Calu3 (cell line): ENCODE data around the gene CYTH4. TPM values are rescaled to one million over a fixed set of nuclear protein-coding genes. Genes with fewer than 3 reads are reported as not detected.

Source experiments
- BruUV-seq: library from RNA; stranded (reverse); fragments of 400-500 nt; replicated peaks from 2 replicates; lab custom pipeline; 2021; lab: Mats Ljungman, UMichigan
- CTCF ChIA-PET: fragments of 300-600 bp; sonication (Branson Sonifier 250); formaldehyde crosslinking; loops from one replicate; lab custom pipeline; 2022; ENCODE audit warnings: antibody characterized with exemption; lab: Charles Lee
- DNase-seq: peaks from one replicate; pipeline ENCODE4 v3.0.0; 2022
- H3K27ac Mint-ChIP-seq: one replicate; pipeline ENCODE4 v1.8.0; 2022; ENCODE audit warnings: mixed read lengths; ENCODE audit not compliant: unreplicated experiment
- H3K27me3 Mint-ChIP-seq: one replicate; pipeline ENCODE4 v1.8.0; 2022; ENCODE audit warnings: mixed read lengths; ENCODE audit not compliant: unreplicated experiment
- H3K36me3 Mint-ChIP-seq: one replicate; pipeline ENCODE4 v1.8.0; 2022; ENCODE audit warnings: mild to moderate bottlenecking, moderate library complexity, mixed read lengths; ENCODE audit not compliant: insufficient read depth, unreplicated experiment
- H3K4me1 Mint-ChIP-seq: one replicate; pipeline ENCODE4 v1.8.0; 2022; ENCODE audit warnings: mild to moderate bottlenecking, low read depth, mixed read lengths; ENCODE audit not compliant: unreplicated experiment
- H3K4me3 Mint-ChIP-seq: one replicate; pipeline ENCODE4 v1.8.0; 2022; ENCODE audit warnings: mild to moderate bottlenecking, low read depth, moderate library complexity, mixed read lengths; ENCODE audit not compliant: unreplicated experiment
- H3K9me3 Mint-ChIP-seq: one replicate; pipeline ENCODE4 v1.8.0; 2022; ENCODE audit warnings: low read depth, mixed read lengths; ENCODE audit not compliant: unreplicated experiment
- intact Hi-C: fragments of 100-400 bp; cut with micrococcal nuclease; formaldehyde crosslinking; loops from one replicate; pipeline ENCODE4 v1.10.0; 2022; ENCODE audit not compliant: unreplicated experiment
- total RNA-seq: library from RNA; stranded (reverse); gene quantifications from 2 replicates; pipeline ENCODE4 v1.2.3, GENCODE V29; 2022
- TF ChIP-seq, protein P1 (sequence below): fragments of 200-600 bp; IDR thresholded peaks from one replicate; pipeline ENCODE4 v1.8.0; 2022; ENCODE audit warnings: antibody characterized with exemption; ENCODE audit not compliant: unreplicated experiment

Gene CYTH4
- total RNA-seq, 1 experiment from 2014 or later, result 0.38 TPM

DNA sequence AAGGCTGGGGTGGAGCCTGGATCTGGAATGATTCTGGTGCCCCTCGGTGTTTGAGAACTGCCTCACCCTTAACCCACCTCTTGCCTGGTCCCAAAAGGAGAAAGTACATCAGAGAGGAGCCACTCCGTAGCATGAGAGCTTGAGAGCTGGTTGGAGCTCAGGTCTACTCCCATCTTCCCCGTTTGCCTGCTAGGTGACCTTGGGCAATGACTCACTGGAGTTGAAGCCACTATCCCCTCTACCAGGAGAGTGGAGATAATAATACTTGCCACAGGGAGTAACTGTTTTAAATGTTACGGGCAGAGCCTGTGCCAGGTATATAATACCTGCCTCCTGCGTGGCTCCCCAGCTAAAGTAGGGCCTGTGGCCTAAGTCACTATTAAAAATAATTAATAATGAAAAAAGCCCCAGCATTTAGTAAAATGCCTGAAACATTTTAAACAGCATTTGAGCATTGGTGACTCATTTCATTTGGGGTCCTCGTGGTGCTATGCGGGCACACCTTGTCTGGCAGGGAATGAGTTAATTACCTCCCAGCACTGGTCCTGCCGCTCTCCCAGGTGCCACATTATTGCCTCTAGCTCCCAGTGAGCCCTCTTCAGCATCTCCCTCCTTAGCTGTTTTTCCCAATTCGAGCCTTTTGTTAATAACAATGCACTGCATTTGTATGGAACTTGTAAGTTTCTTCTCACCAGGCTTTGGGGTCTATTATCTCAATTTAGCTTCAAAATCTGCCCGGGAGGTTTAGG is 22.5 kb downstream of the CYTH4 start:
- BruUV-seq, result no TSS peak
- Mint-ChIP-seq H3K27me3 (no peaks in the 10 kb centered on the region), H3K4me1 (peaks cover 58% of the 10 kb centered on the region), H3K36me3 (peaks cover 24% of the 10 kb centered on the region), H3K9me3 (no peaks in the 10 kb centered on the region), H3K4me3 (no peak overlapping the region), H3K27ac (peak overlapping the region; percentile 38)
- CTCF ChIA-PET, result interaction anchor here (1.0 to 1.5 kb wide), 3 partner anchors 12 to 151 kb away, joined by 5 to 9 read pairs (median 5); no protein-coding TSS in a partner anchor
- TF ChIP-seq, protein P1, sequence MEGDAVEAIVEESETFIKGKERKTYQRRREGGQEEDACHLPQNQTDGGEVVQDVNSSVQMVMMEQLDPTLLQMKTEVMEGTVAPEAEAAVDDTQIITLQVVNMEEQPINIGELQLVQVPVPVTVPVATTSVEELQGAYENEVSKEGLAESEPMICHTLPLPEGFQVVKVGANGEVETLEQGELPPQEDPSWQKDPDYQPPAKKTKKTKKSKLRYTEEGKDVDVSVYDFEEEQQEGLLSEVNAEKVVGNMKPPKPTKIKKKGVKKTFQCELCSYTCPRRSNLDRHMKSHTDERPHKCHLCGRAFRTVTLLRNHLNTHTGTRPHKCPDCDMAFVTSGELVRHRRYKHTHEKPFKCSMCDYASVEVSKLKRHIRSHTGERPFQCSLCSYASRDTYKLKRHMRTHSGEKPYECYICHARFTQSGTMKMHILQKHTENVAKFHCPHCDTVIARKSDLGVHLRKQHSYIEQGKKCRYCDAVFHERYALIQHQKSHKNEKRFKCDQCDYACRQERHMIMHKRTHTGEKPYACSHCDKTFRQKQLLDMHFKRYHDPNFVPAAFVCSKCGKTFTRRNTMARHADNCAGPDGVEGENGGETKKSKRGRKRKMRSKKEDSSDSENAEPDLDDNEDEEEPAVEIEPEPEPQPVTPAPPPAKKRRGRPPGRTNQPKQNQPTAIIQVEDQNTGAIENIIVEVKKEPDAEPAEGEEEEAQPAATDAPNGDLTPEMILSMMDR, result no peak
- DNase-seq, result no peak
- intact Hi-C loops, result no loop called here

DNA sequence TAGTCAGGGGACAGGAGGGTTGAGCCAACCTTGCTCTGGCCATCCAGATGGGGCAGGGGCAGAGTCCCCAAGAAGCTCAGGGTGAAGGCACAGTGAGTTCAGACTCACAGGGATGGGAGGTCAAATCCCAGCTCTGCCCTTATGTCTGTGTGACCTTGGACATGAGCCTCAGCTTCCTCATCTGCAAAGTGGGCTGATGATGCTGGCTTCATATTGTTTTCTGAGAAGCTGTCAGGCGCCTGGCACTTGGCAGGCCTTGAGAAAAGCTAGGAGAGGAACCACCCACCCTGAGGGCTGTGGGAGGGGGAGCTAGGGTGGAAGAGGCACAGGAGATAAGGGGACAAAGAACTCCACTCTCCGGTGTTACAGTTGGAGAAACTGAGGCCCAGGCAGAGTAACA is 23.6 kb downstream of the CYTH4 start:
- peaks cover 24% of the 10 kb centered on the region for H3K36me3 Mint-ChIP-seq
- intact Hi-C loops, result no loop called here
- no peaks in the 10 kb centered on the region for H3K27me3 Mint-ChIP-seq
- TF ChIP-seq, protein P1, result no peak
- DNase-seq, result no peak
- no TSS peak for BruUV-seq
- CTCF ChIA-PET, result interaction anchor here (0.6 to 1.2 kb wide), 2 partner anchors 83 to 149 kb away, joined by 5 read pairs; no protein-coding TSS in a partner anchor
- peaks cover 65% of the 10 kb centered on the region for H3K4me1 Mint-ChIP-seq
- H3K9me3 Mint-ChIP-seq, result no peaks in the 10 kb centered on the region
- H3K27ac Mint-ChIP-seq, result peak overlapping the region; percentile 38
- H3K4me3 Mint-ChIP-seq, result no peak overlapping the region

DNA sequence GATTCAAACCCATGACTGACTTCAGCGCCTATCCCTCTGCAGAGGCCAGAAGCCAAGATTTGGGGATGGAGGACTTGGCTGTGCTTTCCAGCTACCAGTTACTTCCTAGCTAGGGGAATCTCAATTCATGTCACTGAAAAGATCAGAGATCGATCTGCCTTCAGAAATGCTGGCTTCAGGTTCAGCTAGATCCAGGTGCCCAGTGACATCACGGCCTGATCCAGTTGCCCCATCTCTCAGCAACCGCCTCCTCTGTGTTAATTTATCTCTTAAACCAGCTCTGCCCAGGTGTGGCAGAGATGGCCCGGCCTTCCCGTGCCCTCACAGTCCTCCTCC is 24.2 kb downstream of the CYTH4 start:
- H3K4me3 Mint-ChIP-seq, result peak overlapping the region; percentile 9

DNA sequence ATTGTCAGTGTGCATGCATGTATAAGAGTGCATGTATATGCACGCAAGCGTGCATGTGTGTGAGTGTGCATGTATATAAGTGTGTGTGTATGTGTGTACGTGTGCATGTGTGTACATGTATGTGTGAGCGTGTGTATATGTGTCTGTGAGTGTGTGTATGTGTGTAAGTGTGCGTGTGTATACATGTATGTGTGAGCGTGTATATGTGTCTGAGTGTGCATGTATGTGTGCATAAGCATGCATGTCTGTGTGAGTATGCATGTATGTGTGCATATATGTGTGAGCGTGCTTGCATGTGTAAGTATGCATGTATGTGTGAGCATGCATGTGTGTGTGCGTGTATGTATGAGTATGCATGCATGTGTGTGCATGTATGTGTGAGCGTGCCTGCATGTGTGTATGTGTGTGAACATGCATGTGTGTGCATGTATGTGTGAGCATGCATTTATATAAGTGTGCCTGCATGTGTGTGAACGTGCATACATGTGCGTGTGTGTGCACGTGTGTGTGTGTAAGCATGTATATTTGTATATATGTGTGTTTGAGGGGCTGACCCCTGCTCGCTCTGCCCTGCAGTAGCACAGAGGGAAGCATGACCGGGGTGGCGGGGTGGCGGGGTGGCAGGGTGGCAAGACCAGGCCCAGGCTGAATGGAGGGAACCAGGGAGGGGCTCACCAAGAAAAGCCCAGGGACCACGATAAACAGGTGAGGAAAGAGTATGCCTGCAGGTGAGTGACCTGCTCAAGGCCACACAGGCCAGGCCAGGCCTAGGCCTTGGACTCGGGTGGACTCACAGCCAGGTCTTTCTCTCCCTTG is 26.3 kb downstream of the CYTH4 start:
- Mint-ChIP-seq H3K27me3 (no peaks in the 10 kb centered on the region), H3K4me3 (peak overlapping the region; percentile 9), H3K27ac (peak overlapping the region; percentile 91), H3K9me3 (no peaks in the 10 kb centered on the region), H3K4me1 (peaks cover 62% of the 10 kb centered on the region), H3K36me3 (peaks cover 28% of the 10 kb centered on the region)
- no peak for DNase-seq
- TF ChIP-seq, protein P1, result no peak
- CTCF ChIA-PET, result no interaction called here
- intact Hi-C loops, result no loop called here
- BruUV-seq, result no TSS peak

More for the DNA sequence above, 24.2 kb downstream of the CYTH4 start:
- Mint-ChIP-seq H3K9me3 (no peaks in the 10 kb centered on the region), H3K27me3 (no peaks in the 10 kb centered on the region), H3K4me1 (peaks cover 65% of the 10 kb centered on the region), H3K36me3 (peaks cover 24% of the 10 kb centered on the region), H3K27ac (peak overlapping the region; percentile 91)
- no TSS peak for BruUV-seq
- CTCF ChIA-PET, result interaction anchor here (0.6 kb wide), 1 partner anchor 287 kb away, joined by 3 read pairs; the partner anchor contains the start of genes MPST and TST
- TF ChIP-seq, protein P1, result no peak
- intact Hi-C loops, result no loop called here
- DNase-seq, result no peak
